Measurements from ENCODE around the gene P2RY8.

DNA sequence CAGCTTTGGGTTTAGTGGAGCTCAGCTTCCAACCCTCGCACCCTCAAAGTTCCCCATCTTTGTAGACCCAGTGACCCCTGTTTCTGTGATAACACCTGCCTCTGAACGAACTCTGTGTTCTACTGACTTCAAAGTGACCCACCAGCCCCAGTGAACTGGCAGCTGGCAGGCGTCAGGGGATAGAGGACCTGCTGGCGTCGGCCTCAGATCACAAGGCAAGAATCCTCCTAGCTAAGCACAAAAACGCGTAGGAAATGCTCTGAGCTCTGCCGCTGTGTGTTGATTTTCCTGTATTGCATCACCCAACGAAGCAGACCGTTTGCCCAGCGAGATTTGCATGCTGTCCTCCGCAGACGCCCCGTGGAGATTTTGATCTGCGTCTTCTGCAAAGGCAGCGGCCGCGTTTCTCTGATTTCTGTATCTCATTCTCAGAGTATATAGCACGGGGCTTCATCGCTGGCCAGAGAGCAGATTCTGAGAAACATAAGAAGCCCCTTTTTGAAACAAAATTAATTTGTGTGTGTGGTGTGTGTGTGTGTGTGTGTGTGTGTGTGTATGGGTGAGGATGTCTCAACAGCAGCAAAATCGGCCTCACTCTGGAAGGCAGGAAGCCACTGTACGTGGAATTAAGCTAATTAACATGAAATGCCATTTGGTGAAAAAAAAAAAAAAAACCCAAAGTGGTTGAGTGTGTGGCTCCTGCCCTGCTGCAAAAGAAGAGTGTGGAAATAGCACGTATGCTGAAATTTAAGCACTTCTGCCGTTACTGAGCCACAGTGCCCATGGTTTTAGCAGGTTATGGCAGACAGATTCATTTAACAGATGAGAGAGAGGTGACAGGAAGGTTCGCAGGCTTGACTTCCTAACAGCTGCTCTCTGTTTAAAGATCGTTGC, 55.1 kb downstream of the P2RY8 start:
- TF ChIP-seq, protein P1, sequence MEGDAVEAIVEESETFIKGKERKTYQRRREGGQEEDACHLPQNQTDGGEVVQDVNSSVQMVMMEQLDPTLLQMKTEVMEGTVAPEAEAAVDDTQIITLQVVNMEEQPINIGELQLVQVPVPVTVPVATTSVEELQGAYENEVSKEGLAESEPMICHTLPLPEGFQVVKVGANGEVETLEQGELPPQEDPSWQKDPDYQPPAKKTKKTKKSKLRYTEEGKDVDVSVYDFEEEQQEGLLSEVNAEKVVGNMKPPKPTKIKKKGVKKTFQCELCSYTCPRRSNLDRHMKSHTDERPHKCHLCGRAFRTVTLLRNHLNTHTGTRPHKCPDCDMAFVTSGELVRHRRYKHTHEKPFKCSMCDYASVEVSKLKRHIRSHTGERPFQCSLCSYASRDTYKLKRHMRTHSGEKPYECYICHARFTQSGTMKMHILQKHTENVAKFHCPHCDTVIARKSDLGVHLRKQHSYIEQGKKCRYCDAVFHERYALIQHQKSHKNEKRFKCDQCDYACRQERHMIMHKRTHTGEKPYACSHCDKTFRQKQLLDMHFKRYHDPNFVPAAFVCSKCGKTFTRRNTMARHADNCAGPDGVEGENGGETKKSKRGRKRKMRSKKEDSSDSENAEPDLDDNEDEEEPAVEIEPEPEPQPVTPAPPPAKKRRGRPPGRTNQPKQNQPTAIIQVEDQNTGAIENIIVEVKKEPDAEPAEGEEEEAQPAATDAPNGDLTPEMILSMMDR (IDR thresholded peaks at IDR 0.05): no peak
- TF ChIP-seq POLR2AphosphoS5 (IDR thresholded peaks at IDR 0.05): no peak

Measured in gastroesophageal sphincter (tissue), 3 donors.